GM23338 (cell line): ENCODE data around the gene RSBN1L.

Experiments used
- CREB1 ChIP-seq: fragments of 250-450 bp; sonication (Bioruptor Pico); IDR thresholded peaks from 2 replicates; pipeline ENCODE4 v1.5.0; 2020; ENCODE audit warnings: low read depth, mild to moderate bottlenecking, moderate library complexity
- EZH2 ChIP-seq: fragments of 200-600 bp; sonication (generic); IDR thresholded peaks from one replicate; pipeline ENCODE4 v1.8.0; 2017; ENCODE audit warnings: antibody characterized with exemption, mild to moderate bottlenecking, low read depth; ENCODE audit not compliant: unreplicated experiment
- EZH2phosphoT487 ChIP-seq: fragments of 200-600 bp; sonication (generic); IDR thresholded peaks from one replicate; pipeline ENCODE4 v1.8.1; 2018; ENCODE audit warnings: antibody characterized with exemption; ENCODE audit not compliant: unreplicated experiment
- JUNB ChIP-seq: IDR thresholded peaks from one replicate; pipeline ENCODE4 v1.6.1; 2016; ENCODE audit warnings: antibody characterized with exemption; ENCODE audit not compliant: unreplicated experiment
- NANOG ChIP-seq: IDR thresholded peaks from 2 replicates; pipeline ENCODE4 v1.6.1; 2016; ENCODE audit warnings: antibody characterized with exemption, borderline replicate concordance
- POLR2AphosphoS5 ChIP-seq: IDR thresholded peaks from 2 replicates; pipeline ENCODE4 v1.6.1; 2016; ENCODE audit warnings: antibody characterized with exemption, low read depth
- STAT1 ChIP-seq: IDR thresholded peaks from one replicate; pipeline ENCODE4 v1.6.1; 2016; ENCODE audit warnings: antibody characterized with exemption; ENCODE audit not compliant: unreplicated experiment
- ZNF114 ChIP-seq: fragments of 250-450 bp; sonication (Bioruptor Pico); IDR thresholded peaks from 2 replicates; pipeline ENCODE4 v1.5.0; 2020; ENCODE audit warnings: mild to moderate bottlenecking, moderate library complexity
- TF ChIP-seq, protein P1 (sequence below), 2 experiments: fragments of 200-600 bp in 1 of 2; sonication (generic) in 1 of 2; conservative IDR thresholded peaks; 2 replicates each; pipeline versions ENCODE4 v1.5.1 to v1.6.1; 2016 to 2017; ENCODE audit warnings: antibody characterized with exemption in 2 of 2, low read depth in 2 of 2, mild to moderate bottlenecking in 2 of 2, moderate library complexity in 1 of 2
- TF ChIP-seq, protein P2 (sequence below): IDR thresholded peaks from one replicate; pipeline ENCODE4 v1.6.1; 2018; ENCODE audit warnings: antibody characterized with exemption; ENCODE audit not compliant: unreplicated experiment

DNA sequence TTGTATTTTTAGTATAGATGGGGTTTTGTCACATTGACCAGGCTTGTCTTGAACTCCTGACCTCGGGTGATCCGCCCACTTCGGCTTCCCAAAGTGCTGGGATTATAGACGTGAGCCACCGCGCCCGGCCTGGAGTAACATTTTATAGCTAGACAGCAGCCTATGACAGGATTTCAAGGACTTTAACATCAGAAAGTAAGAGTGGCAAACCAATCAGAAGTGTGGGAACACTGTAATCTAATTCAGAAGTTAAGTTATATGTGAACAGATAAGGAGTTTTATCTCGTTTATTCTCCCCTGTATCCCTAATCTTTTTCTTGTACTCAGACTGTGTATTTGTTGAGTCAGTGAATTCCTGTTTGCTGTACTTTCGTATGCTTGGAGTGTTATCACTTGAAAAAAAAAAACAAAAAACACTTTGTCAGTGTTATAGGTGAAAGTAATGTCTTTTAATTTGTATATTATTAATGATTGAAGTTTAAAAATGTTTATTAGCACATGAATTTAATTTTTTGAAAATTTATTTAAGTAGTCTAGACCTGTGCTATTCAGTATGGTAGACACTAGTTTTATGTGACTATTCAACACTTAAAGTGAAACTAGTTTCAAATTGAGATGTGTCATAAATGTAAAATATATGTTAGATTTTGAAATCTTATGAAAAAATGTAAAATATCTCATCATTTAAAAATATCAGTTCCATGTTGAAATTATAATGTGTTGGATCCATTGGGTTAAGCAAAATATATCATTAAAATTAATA lies 38.6 kb downstream of the RSBN1L start:
- TF ChIP-seq, protein P1, sequence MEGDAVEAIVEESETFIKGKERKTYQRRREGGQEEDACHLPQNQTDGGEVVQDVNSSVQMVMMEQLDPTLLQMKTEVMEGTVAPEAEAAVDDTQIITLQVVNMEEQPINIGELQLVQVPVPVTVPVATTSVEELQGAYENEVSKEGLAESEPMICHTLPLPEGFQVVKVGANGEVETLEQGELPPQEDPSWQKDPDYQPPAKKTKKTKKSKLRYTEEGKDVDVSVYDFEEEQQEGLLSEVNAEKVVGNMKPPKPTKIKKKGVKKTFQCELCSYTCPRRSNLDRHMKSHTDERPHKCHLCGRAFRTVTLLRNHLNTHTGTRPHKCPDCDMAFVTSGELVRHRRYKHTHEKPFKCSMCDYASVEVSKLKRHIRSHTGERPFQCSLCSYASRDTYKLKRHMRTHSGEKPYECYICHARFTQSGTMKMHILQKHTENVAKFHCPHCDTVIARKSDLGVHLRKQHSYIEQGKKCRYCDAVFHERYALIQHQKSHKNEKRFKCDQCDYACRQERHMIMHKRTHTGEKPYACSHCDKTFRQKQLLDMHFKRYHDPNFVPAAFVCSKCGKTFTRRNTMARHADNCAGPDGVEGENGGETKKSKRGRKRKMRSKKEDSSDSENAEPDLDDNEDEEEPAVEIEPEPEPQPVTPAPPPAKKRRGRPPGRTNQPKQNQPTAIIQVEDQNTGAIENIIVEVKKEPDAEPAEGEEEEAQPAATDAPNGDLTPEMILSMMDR (conservative IDR thresholded peaks at IDR 0.05; ENCODE audit: low read depth in 2 of 2) = no peak
- TF ChIP-seq EZH2phosphoT487 = no peak
- TF ChIP-seq EZH2 = no peak
- no peak for TF ChIP-seq POLR2AphosphoS5
- no peak for TF ChIP-seq JUNB
- no peak for TF ChIP-seq ZNF114 (CRISPR knock-in tag)
- no peak for TF ChIP-seq NANOG
- TF ChIP-seq, protein P2, sequence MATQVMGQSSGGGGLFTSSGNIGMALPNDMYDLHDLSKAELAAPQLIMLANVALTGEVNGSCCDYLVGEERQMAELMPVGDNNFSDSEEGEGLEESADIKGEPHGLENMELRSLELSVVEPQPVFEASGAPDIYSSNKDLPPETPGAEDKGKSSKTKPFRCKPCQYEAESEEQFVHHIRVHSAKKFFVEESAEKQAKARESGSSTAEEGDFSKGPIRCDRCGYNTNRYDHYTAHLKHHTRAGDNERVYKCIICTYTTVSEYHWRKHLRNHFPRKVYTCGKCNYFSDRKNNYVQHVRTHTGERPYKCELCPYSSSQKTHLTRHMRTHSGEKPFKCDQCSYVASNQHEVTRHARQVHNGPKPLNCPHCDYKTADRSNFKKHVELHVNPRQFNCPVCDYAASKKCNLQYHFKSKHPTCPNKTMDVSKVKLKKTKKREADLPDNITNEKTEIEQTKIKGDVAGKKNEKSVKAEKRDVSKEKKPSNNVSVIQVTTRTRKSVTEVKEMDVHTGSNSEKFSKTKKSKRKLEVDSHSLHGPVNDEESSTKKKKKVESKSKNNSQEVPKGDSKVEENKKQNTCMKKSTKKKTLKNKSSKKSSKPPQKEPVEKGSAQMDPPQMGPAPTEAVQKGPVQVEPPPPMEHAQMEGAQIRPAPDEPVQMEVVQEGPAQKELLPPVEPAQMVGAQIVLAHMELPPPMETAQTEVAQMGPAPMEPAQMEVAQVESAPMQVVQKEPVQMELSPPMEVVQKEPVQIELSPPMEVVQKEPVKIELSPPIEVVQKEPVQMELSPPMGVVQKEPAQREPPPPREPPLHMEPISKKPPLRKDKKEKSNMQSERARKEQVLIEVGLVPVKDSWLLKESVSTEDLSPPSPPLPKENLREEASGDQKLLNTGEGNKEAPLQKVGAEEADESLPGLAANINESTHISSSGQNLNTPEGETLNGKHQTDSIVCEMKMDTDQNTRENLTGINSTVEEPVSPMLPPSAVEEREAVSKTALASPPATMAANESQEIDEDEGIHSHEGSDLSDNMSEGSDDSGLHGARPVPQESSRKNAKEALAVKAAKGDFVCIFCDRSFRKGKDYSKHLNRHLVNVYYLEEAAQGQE = no peak
- TF ChIP-seq CREB1 (CRISPR knock-in tag) = no peak
- no peak for TF ChIP-seq STAT1
